Nephron progenitor cell (in vitro differentiated cells): ENCODE measurements around the gene IRX4.

ENCODE experiments used
- DNase-seq: peaks from one replicate; pipeline ENCODE4 v3.0.0; 2021
- H3K27ac Mint-ChIP-seq: 2 replicates; pipeline ENCODE4 v1.8.0; 2021; ENCODE audit warnings: mild to moderate bottlenecking, moderate library complexity, mixed read lengths
- H3K27me3 Mint-ChIP-seq: 2 replicates; pipeline ENCODE4 v1.8.0; 2021; ENCODE audit warnings: mild to moderate bottlenecking, low read depth, mixed read lengths; ENCODE audit not compliant: poor library complexity
- H3K36me3 Mint-ChIP-seq: 2 replicates; pipeline ENCODE4 v1.8.0; 2021; ENCODE audit warnings: low read depth, mixed read lengths
- H3K4me1 Mint-ChIP-seq: 2 replicates; pipeline ENCODE4 v1.8.0; 2021; ENCODE audit warnings: mixed read lengths
- H3K4me3 Mint-ChIP-seq: 2 replicates; pipeline ENCODE4 v1.8.0; 2021; ENCODE audit warnings: mild to moderate bottlenecking, moderate library complexity, mixed read lengths
- H3K9me3 Mint-ChIP-seq: 2 replicates; pipeline ENCODE4 v1.8.0; 2021; ENCODE audit warnings: mild to moderate bottlenecking, moderate library complexity, mixed read lengths
- TF ChIP-seq, protein P1 (sequence below): fragments of 200-600 bp; sonication (generic); IDR thresholded peaks from 2 replicates; pipeline ENCODE4 v1.5.0; 2021; ENCODE audit warnings: antibody characterized with exemption

IRX4 gene

DNA sequence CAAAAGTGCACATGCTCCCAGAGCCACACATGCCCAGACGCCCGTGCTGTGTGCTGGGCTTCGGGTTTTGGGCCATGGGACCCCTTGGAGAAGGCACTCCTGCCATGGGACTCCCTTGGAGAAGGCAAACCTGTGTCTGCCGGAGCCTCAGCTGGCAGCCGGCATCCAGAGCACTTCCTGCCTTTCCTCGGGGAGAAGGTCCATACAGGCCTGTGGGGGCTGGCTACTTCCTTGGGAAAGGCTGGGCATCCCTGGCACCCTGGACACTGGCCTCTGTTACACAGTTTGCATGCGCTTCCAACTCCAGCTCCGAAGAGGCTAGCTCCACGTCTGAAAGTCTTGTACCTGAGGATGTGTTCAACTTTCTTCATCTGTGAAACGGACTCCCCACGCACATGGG, 14.7 kb upstream of the IRX4 start:
- H3K36me3 Mint-ChIP-seq = no peaks in the 10 kb centered on the region
- H3K27me3 Mint-ChIP-seq = peaks cover 85% of the 10 kb centered on the region

DNA sequence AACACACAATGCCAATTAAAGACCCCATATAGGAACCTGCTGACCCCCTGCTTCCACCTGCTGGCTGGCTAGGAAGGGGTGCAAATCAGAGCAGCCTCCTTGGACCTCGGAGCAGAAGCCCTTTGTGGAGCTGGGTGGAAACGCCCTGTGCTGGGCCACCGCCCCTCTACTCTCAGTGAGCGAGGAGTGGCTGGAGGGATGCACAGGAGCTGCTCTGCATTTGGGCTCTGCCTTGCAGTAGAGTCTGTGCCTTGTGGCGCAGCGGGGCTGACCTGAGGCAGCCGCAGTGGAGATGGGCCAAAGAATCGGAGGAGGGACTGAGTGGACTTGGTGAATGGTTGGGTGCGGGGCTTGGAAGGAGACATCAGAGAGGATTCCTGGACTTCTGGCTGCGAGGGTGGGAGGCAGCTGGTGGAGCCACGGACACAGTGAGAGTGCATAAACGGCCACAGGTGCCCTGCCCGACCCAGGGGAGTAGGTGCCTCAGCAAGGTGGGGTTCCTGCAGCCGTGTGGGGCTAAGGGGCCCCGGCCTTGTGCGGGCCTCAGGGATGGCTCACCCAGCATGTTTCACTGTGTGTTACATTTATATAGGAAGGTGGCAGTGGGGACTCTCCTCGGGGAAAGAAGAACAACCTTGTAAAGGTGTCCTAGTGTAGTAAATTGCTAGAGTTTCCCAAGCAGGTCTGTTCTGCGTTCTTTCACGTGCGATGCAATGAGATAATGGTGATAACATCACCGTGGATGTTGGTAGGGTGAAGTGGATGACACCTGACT, 14.1 kb upstream of the IRX4 start:
- Mint-ChIP-seq H3K9me3 (peaks cover 6% of the 10 kb centered on the region), H3K4me3 (no peak overlapping the region), H3K36me3 (no peaks in the 10 kb centered on the region), H3K27ac (no peak overlapping the region), H3K4me1 (peaks cover 4% of the 10 kb centered on the region), H3K27me3 (peaks cover 85% of the 10 kb centered on the region)
- TF ChIP-seq, protein P1, sequence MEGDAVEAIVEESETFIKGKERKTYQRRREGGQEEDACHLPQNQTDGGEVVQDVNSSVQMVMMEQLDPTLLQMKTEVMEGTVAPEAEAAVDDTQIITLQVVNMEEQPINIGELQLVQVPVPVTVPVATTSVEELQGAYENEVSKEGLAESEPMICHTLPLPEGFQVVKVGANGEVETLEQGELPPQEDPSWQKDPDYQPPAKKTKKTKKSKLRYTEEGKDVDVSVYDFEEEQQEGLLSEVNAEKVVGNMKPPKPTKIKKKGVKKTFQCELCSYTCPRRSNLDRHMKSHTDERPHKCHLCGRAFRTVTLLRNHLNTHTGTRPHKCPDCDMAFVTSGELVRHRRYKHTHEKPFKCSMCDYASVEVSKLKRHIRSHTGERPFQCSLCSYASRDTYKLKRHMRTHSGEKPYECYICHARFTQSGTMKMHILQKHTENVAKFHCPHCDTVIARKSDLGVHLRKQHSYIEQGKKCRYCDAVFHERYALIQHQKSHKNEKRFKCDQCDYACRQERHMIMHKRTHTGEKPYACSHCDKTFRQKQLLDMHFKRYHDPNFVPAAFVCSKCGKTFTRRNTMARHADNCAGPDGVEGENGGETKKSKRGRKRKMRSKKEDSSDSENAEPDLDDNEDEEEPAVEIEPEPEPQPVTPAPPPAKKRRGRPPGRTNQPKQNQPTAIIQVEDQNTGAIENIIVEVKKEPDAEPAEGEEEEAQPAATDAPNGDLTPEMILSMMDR = no peak
- no peak for DNase-seq

More for the DNA sequence above, 14.7 kb upstream of the IRX4 start:
- peaks cover 8% of the 10 kb centered on the region for H3K9me3 Mint-ChIP-seq
- TF ChIP-seq, protein P1 = no peak
- H3K27ac Mint-ChIP-seq = no peak overlapping the region
- peaks cover 4% of the 10 kb centered on the region for H3K4me1 Mint-ChIP-seq
- no peak for DNase-seq
- no peak overlapping the region for H3K4me3 Mint-ChIP-seq

DNA sequence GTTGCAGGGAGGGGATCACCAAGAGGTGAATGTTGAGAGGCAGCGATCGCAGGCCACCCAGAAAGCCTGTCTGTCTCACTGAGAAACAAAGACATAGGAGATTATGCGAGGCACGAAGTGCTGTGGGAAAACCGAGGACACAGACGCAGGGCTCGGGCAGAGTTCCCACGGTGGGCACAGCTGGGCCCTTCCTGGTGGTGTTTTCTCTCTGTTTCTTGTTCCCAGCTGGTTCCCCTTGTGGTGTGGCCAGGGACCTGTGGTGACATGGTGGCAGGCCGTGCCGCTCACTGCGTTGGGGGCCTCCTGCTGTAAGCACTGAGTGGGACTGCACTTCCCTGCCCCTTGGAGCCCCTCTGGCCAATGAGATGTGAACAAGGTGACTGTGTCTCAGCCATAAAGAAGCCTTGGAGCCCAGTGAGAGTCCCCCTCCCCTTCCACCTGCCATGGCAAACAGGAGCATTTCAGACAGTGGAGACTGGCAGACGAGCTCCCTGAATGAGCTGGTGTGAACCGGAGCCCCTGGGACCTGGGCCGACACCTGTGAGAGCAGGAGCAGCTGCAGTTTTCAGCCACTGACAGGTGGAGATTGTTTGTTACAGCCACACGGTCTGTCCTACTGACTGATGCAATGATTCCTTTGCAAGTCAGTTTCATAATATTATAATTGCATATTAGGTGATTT, 13.2 kb upstream of the IRX4 start:
- H3K27me3 Mint-ChIP-seq = peaks cover 88% of the 10 kb centered on the region
- TF ChIP-seq, protein P1 = no peak

DNA sequence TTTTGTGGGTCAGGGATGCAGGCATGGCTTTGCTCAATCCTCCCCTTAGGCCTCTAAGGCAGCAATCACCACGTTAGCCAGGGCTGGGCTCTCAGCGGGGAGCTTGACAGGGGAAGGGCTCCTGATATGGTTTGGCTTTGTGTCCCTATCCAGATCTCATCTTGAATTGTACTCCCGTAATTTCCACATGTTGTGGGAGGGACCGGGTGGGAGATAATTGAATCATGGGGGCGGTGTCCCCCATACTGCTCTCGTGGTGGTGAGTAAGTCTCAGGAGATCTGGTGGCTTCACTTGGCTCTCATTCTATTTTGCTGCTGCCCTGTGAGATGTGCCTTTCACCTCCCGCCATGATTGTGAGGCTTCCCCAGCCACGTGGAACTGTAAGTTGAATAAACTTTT, 11.5 kb upstream of the IRX4 start:
- no peak for DNase-seq
- Mint-ChIP-seq H3K9me3 (no peaks in the 10 kb centered on the region), H3K36me3 (no peaks in the 10 kb centered on the region), H3K27me3 (peaks cover 90% of the 10 kb centered on the region), H3K27ac (no peak overlapping the region), H3K4me1 (peaks cover 11% of the 10 kb centered on the region), H3K4me3 (no peak overlapping the region)
- TF ChIP-seq, protein P1 = no peak

More for the DNA sequence above, 13.2 kb upstream of the IRX4 start:
- H3K36me3 Mint-ChIP-seq = no peaks in the 10 kb centered on the region
- peaks cover 4% of the 10 kb centered on the region for H3K4me1 Mint-ChIP-seq
- H3K9me3 Mint-ChIP-seq = no peaks in the 10 kb centered on the region
- H3K27ac Mint-ChIP-seq = no peak overlapping the region
- no peak overlapping the region for H3K4me3 Mint-ChIP-seq
- no peak for DNase-seq

DNA sequence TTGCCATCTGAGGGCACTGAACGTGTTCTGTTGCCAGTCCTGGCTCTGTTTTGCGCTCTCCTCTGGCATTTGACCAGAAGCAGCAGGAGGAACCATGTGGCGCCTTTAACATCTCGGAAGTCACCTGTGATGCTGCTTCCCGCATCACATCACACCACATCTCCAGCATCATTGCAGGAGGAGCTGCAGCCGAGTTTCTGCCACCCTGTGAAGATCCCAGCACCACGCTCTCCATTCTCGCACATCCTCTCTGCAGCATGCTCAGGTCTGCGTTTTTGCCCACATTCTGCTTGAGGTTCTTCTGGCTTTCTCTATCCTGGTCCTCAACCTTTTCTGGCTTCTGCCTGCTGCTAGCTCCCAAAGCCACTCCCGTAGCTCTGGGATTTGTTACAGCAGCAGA, 11.0 kb upstream of the IRX4 start:
- Mint-ChIP-seq H3K27ac (no peak overlapping the region), H3K36me3 (no peaks in the 10 kb centered on the region), H3K4me1 (peaks cover 16% of the 10 kb centered on the region), H3K9me3 (no peaks in the 10 kb centered on the region), H3K27me3 (peaks cover 90% of the 10 kb centered on the region), H3K4me3 (no peak overlapping the region)
- TF ChIP-seq, protein P1 = no peak
- no peak for DNase-seq
